Measurements from ENCODE around the gene CLSTN1. TPM values are rescaled to one million over a fixed set of nuclear protein-coding genes. Genes with fewer than 3 reads are reported as not detected.

CLSTN1 gene
- total RNA-seq, 3 donors from 2014 or later: 166 to 275 (median 224) TPM

- H3K4me1 ChIP-seq (ENCODE audit: low read depth): peaks cover 20% of the 10 kb centered on the region
- ATAC-seq (peak; percentile 77), DNase-seq (peak; percentile 56 to 75 (median 70))
- no peak for TF ChIP-seq CTCF (IDR thresholded peaks at IDR 0.05)
- no peaks in the 10 kb centered on the region for H3K36me3 ChIP-seq (ENCODE audit: low read depth)
- H3K4me3 ChIP-seq: no peak overlapping the region
- H3K9me3 ChIP-seq: no peaks in the 10 kb centered on the region
- intact Hi-C loops (cut with DNase I, micrococcal nuclease): no loop called here
These were observed 12.2 kb upstream of the CLSTN1 start for GRCh38 chr1:9835758-9836631.

- Histone ChIP-seq H3K4me3 (no peak overlapping the region), H3K36me3 (ENCODE audit: low read depth) (no peaks in the 10 kb centered on the region), H3K9me3 (no peaks in the 10 kb centered on the region), H3K4me1 (ENCODE audit: low read depth) (peaks cover 20% of the 10 kb centered on the region)
- ATAC-seq (peak; percentile 14), DNase-seq (peak in 2 of 3 donors; percentile 52 to 53)
- no peak for TF ChIP-seq CTCF (IDR thresholded peaks at IDR 0.05)
- intact Hi-C loops (cut with DNase I, micrococcal nuclease): no loop called here
These were observed 11.6 kb upstream of the CLSTN1 start for GRCh38 chr1:9835404-9835757.

GRCh38 chr1:9833632-9834031 lies 9.9 kb upstream of the CLSTN1 start:
- intact Hi-C loops (cut with DNase I, micrococcal nuclease): no loop called here
- H3K9me3 ChIP-seq: no peaks in the 10 kb centered on the region
- H3K4me1 ChIP-seq (ENCODE audit: low read depth): peaks cover 8% of the 10 kb centered on the region
- ATAC-seq (no peak), DNase-seq (no peak)
- no peaks in the 10 kb centered on the region for H3K36me3 ChIP-seq (ENCODE audit: low read depth)
- no peak for TF ChIP-seq CTCF (IDR thresholded peaks at IDR 0.05)
- no peak overlapping the region for H3K4me3 ChIP-seq

GRCh38 chr1:9827558-9828185 lies 3.9 kb upstream of the CLSTN1 start:
- TF ChIP-seq CTCF (IDR thresholded peaks at IDR 0.05): no peak
- Histone ChIP-seq H3K4me3 (no peak overlapping the region), H3K4me1 (ENCODE audit: low read depth) (peaks cover 17% of the 10 kb centered on the region), H3K36me3 (ENCODE audit: low read depth) (no peaks in the 10 kb centered on the region), H3K9me3 (no peaks in the 10 kb centered on the region)
- no peak for ATAC-seq
- peak; percentile 30 to 56 (median 40) for DNase-seq
- intact Hi-C loops (cut with DNase I, micrococcal nuclease): no loop called here

- ATAC-seq: no peak
- peak in 2 of 3 donors; percentile 23 to 29 for DNase-seq
- no peak for TF ChIP-seq CTCF (IDR thresholded peaks at IDR 0.05)
- Histone ChIP-seq H3K4me1 (ENCODE audit: low read depth) (peaks cover 28% of the 10 kb centered on the region), H3K9me3 (no peaks in the 10 kb centered on the region), H3K4me3 (no peak overlapping the region), H3K36me3 (ENCODE audit: low read depth) (no peaks in the 10 kb centered on the region)
- intact Hi-C loops (cut with DNase I, micrococcal nuclease): no loop called here
These were observed 2.9 kb upstream of the CLSTN1 start for GRCh38 chr1:9826616-9827015.
